IgD-negative memory B cell (primary cell): ENCODE data around the gene ANKFY1. TPM values are rescaled to one million over a fixed set of nuclear protein-coding genes. Genes with fewer than 3 reads are reported as not detected.

ENCODE experiments used
- H3K27ac Mint-ChIP-seq, 3 donors: one replicate each; pipeline ENCODE4 v1.8.0; 2020 to 2022; ENCODE audit warnings: mild to moderate bottlenecking in 3 of 3, mixed read lengths in 3 of 3, moderate library complexity in 1 of 3
- H3K27me3 Mint-ChIP-seq: one replicate; pipeline ENCODE4 v1.8.0; 2021; ENCODE audit warnings: mixed read lengths
- H3K36me3 Mint-ChIP-seq: one replicate; pipeline ENCODE4 v1.8.0; 2020; ENCODE audit warnings: mild to moderate bottlenecking, mixed read lengths
- H3K4me1 Mint-ChIP-seq, 3 donors: one replicate each; pipeline ENCODE4 v1.8.0; 2020 to 2022; ENCODE audit warnings: mixed read lengths in 3 of 3, mild to moderate bottlenecking in 1 of 3
- H3K4me3 Mint-ChIP-seq, 4 donors: one replicate each; pipeline ENCODE4 v1.8.0; 2020 to 2022; ENCODE audit warnings: mild to moderate bottlenecking in 4 of 4, mixed read lengths in 4 of 4, moderate library complexity in 3 of 4
- H3K9me3 Mint-ChIP-seq, 3 donors: one replicate each; pipeline ENCODE4 v1.8.0; 2020 to 2021; ENCODE audit warnings: mixed read lengths in 3 of 3, mild to moderate bottlenecking in 1 of 3
- polyA plus RNA-seq: library from polyadenylated mRNA; unstranded; fragments of 300-500 nt; fragmentation: Illumina TruSeq; gene quantifications from one replicate; pipeline ENCODE4 v1.2.3, GENCODE V29; 2021

ANKFY1 gene
- polyA plus RNA-seq, 1 donor from 2014 or later = 9.4 TPM

DNA sequence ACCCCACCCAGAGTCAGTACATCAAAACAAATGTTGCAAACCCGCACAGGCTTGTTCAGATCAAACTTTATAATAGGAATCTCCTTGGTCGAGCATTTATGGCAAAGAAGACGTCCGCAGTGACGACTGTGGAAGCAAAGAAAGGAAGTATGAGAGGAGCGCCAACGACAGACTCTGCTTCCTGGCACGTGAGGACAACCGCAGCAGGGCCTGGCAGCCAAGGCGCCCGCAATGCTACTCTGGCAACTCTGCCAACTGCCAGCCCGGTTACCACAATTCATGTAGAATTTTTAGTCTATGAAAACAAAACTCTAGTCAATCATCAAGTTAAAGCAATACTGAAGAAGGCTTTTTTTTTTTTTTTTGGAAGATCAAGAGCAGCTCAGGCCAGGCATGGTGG, 96.0 kb downstream of the ANKFY1 start:
- no peaks in the 10 kb centered on the region for H3K27me3 Mint-ChIP-seq
- H3K4me1 Mint-ChIP-seq = peaks cover 0 to 3% (median 3%) of the 10 kb centered on the region in 3 donors
- H3K36me3 Mint-ChIP-seq = no peaks in the 10 kb centered on the region
- H3K27ac Mint-ChIP-seq = no peak overlapping the region
- H3K9me3 Mint-ChIP-seq = no peaks in the 10 kb centered on the region
- no peak overlapping the region for H3K4me3 Mint-ChIP-seq

GRCh38 chr17:4166419-4166818, 97.4 kb downstream of the ANKFY1 start:
- H3K27ac Mint-ChIP-seq = no peak overlapping the region
- no peak overlapping the region for H3K4me3 Mint-ChIP-seq
- H3K27me3 Mint-ChIP-seq = no peaks in the 10 kb centered on the region
- no peaks in the 10 kb centered on the region for H3K9me3 Mint-ChIP-seq
- no peaks in the 10 kb centered on the region for H3K36me3 Mint-ChIP-seq
- H3K4me1 Mint-ChIP-seq = peaks cover 0 to 6% (median 4%) of the 10 kb centered on the region in 3 donors

- Mint-ChIP-seq H3K36me3 (no peaks in the 10 kb centered on the region), H3K4me3 (no peak overlapping the region), H3K9me3 (no peaks in the 10 kb centered on the region), H3K27me3 (no peaks in the 10 kb centered on the region), H3K4me1 (peaks cover 0 to 6% (median 4%) of the 10 kb centered on the region in 3 donors), H3K27ac (no peak overlapping the region)
Observed at GRCh38 chr17:4165301-4166010, 98.3 kb downstream of the ANKFY1 start.

- H3K27ac Mint-ChIP-seq = no peak overlapping the region
- no peaks in the 10 kb centered on the region for H3K36me3 Mint-ChIP-seq
- no peak overlapping the region for H3K4me3 Mint-ChIP-seq
- H3K4me1 Mint-ChIP-seq = peaks cover 0 to 6% (median 5%) of the 10 kb centered on the region in 3 donors
- H3K27me3 Mint-ChIP-seq = no peaks in the 10 kb centered on the region
- H3K9me3 Mint-ChIP-seq = no peaks in the 10 kb centered on the region
Observed at GRCh38 chr17:4163951-4164350, 99.8 kb downstream of the ANKFY1 start.

DNA sequence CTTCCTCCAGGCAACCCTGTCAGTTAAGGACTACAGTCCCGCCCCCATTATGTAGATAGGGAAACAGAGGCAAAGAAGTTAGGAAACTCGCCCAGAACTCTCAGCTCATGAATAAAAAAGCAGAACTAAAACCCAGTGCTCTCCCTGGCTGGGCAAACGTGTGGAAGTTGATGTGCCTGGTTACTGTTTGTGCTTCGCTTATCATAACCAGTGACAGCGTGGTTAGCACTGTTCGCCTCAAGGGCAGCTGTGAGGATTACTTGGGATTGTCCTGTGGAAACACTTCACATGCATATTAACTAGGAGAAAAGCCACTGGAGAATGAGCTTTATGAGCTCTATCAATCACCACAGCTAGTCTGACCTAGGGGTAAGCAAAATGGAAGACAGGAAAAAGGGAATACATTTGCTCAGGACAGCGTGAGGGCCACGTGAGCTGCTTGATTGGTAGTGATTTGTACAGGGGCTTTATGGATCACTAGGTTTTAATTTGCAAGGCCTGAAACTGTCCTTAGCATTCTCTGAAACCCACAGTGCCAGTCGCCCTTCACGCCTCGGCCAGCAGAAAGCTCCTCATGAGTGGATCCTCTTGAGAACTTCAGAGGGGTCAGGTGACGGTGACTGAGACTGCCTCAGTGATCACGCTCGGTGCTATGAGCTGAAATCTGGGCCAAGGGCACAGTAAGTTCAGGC, 100.9 kb downstream of the ANKFY1 start:
- peak overlapping the region in 2 of 3 donors; percentile 60 to 64 for H3K27ac Mint-ChIP-seq

DNA sequence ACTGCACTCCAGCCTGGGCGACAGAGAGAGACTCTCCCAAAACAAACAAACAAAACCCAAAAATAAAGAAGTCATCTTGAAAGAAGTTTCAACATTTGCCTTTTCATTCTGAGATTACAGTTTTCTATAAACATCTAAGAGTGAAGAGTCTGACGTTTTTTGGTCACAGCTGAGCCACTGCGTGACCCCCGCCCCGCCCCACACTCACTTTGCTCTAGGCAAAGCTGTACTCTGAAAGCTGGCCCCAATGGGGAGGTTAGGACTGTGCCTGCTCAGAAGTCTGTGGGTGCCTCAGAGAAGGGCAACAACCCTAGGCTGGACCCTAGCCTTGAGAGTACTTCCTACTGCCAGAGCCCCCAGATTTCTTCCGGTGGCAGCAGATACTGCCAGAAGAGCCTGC, 101.5 kb downstream of the ANKFY1 start:
- no peaks in the 10 kb centered on the region for H3K9me3 Mint-ChIP-seq
- no peak overlapping the region for H3K4me3 Mint-ChIP-seq
- no peaks in the 10 kb centered on the region for H3K36me3 Mint-ChIP-seq
- H3K27me3 Mint-ChIP-seq = no peaks in the 10 kb centered on the region
- H3K4me1 Mint-ChIP-seq = peaks cover 0 to 6% (median 5%) of the 10 kb centered on the region in 3 donors
- H3K27ac Mint-ChIP-seq = peak overlapping the region in 1 of 3 donors; percentile 54

More for the DNA sequence above, 100.9 kb downstream of the ANKFY1 start:
- Mint-ChIP-seq H3K4me1 (peaks cover 0 to 6% (median 5%) of the 10 kb centered on the region in 3 donors), H3K4me3 (no peak overlapping the region), H3K27me3 (no peaks in the 10 kb centered on the region), H3K36me3 (no peaks in the 10 kb centered on the region), H3K9me3 (no peaks in the 10 kb centered on the region)

DNA sequence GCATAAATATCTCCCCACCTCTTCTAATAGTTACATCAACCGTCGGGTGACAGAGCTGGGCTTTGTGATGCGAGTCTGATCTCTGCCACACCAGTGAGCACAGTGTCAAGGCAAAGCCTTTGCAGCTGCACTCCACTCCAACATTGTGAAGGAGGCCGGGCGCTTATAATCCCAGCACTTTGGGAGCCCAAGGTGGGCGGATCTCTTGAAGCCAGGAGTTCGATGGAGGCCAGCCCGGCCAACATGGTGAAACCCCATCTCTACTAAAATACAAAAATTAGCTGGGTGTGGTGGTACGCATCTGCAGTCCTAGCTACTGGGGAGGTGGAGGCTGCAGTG, 101.8 kb downstream of the ANKFY1 start:
- H3K9me3 Mint-ChIP-seq = no peaks in the 10 kb centered on the region
- no peak overlapping the region for H3K4me3 Mint-ChIP-seq
- no peaks in the 10 kb centered on the region for H3K27me3 Mint-ChIP-seq
- no peaks in the 10 kb centered on the region for H3K36me3 Mint-ChIP-seq
- peak overlapping the region in 1 of 3 donors; percentile 54 for H3K27ac Mint-ChIP-seq
- H3K4me1 Mint-ChIP-seq = peaks cover 0 to 6% (median 5%) of the 10 kb centered on the region in 3 donors

DNA sequence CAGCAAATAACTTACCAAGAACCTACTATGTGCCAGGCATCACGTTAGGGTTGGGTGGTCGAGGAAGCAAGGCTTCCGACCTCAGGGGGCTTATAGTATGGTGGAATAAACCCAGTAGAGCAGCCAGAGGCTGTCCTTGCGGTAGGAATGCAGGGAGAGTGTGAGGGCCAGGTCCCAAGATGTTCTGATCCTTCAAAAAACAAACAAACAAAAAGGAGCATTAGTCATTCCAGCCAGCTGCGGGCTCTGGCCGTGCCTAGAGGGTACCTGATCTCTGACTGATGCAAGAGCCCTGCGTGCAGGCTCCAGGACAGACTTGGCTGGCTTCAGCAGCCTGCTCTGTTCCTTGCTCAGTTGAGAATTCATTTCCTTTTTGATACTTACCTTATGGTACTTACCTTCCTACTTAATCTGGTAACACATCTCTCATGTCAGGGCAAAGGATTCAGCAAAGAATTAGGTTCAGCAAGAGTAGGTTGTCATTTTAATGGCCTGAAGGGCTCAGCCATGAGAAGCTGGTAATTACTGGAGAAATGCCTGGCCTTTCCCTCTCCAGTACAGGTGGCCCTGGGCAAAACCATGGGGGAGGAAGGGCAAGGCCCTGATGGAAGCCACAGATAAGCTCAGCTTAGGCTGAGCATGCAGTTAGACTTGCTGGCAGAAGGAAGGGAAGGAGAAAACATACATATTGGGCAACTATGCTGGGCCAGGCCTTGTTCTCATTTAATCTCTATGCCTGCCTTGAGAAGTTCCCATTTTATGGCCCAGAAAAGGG, 102.4 kb downstream of the ANKFY1 start:
- H3K4me3 Mint-ChIP-seq = no peak overlapping the region
- peak overlapping the region in 1 of 3 donors; percentile 59 for H3K27ac Mint-ChIP-seq
- H3K36me3 Mint-ChIP-seq = no peaks in the 10 kb centered on the region
- peaks cover 0 to 6% (median 5%) of the 10 kb centered on the region in 3 donors for H3K4me1 Mint-ChIP-seq
- H3K27me3 Mint-ChIP-seq = no peaks in the 10 kb centered on the region
- H3K9me3 Mint-ChIP-seq = no peaks in the 10 kb centered on the region

- Mint-ChIP-seq H3K9me3 (no peaks in the 10 kb centered on the region), H3K27ac (no peak overlapping the region), H3K4me1 (peaks cover 0 to 6% (median 5%) of the 10 kb centered on the region in 3 donors), H3K27me3 (no peaks in the 10 kb centered on the region), H3K36me3 (no peaks in the 10 kb centered on the region), H3K4me3 (no peak overlapping the region)
Observed at GRCh38 chr17:4160294-4160859, 103.4 kb downstream of the ANKFY1 start.

- Mint-ChIP-seq H3K4me3 (no peak overlapping the region), H3K4me1 (peaks cover 0 to 6% (median 5%) of the 10 kb centered on the region in 3 donors), H3K27ac (peak overlapping the region in 1 of 3 donors; percentile 67), H3K9me3 (no peaks in the 10 kb centered on the region), H3K27me3 (no peaks in the 10 kb centered on the region), H3K36me3 (no peaks in the 10 kb centered on the region)
Observed at GRCh38 chr17:4159761-4160160, 104.0 kb downstream of the ANKFY1 start.

DNA sequence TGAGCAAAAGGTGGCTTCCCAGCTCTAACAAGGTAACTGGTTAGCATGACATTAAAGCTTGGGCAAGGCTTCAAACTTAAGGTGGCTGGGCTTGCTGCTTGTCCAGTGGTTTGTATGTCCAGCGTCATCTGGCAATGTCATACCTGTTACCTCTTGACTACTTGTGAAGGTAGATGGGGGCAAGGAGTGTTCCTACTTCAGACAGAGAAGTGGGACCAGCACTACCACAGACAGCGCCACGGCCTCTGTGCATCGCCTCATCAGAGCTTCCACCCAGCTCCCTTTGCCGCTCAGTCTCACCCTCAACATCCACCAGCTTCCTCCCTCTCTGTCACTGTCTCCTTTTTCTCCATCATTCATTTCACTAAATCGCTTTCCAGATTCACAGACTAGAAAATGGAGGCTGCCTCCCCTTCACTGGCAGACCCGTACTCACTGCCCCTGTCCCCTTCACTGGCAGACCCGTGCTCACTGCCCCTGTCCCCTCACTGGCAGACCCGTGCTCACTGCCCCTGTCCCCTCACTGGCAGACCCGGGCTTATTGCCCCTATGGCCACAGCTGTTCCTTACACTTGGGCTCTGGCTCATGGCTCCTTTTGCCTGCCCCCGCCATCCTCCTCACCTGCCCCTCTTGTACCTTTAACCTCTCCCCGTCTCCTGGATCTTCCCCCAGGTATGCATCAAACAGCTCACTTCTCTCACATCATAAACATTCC, 106.0 kb downstream of the ANKFY1 start:
- Mint-ChIP-seq H3K4me3 (no peak overlapping the region), H3K27ac (peak overlapping the region in 1 of 3 donors; percentile 61), H3K4me1 (peaks cover 0 to 3% (median 2%) of the 10 kb centered on the region in 3 donors), H3K9me3 (no peaks in the 10 kb centered on the region), H3K36me3 (peaks cover 2% of the 10 kb centered on the region), H3K27me3 (no peaks in the 10 kb centered on the region)

DNA sequence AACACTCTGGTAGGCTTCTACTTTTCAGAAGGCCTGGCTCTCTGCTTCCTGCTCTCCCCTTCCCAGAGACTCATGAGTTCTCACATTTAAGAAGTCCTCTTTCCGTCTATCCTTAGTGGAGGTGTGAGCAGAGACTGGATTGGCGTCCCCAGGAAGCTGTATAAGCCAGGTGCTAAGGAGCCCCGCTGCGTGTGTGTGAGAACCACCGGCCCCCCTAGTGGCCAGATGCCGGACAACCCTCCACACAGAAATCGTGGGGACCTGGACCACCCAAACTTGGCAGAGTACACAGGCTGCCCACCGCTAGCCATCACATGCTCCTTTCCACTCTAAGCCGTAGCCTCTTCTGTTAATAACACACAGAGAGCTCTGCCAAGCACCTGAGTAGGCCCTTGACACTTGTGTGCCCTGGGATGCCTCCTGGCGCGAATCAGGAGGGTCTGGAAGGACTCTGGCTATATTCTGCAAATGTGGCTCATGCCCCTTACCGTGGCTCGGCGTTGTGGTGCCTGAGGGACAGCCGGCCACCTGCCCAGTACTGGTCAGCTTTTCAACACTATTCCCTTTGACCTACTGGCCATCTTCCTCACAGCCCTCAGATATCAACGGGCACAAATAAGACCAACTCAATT, 106.9 kb downstream of the ANKFY1 start:
- no peaks in the 10 kb centered on the region for H3K9me3 Mint-ChIP-seq
- no peak overlapping the region for H3K27ac Mint-ChIP-seq
- no peaks in the 10 kb centered on the region for H3K27me3 Mint-ChIP-seq
- H3K4me3 Mint-ChIP-seq = no peak overlapping the region
- H3K4me1 Mint-ChIP-seq = peaks cover 0 to 1% (median 0%) of the 10 kb centered on the region in 3 donors
- H3K36me3 Mint-ChIP-seq = peaks cover 4% of the 10 kb centered on the region

- Mint-ChIP-seq H3K27me3 (no peaks in the 10 kb centered on the region), H3K4me3 (no peak overlapping the region), H3K9me3 (no peaks in the 10 kb centered on the region), H3K36me3 (peaks cover 6% of the 10 kb centered on the region), H3K4me1 (peaks cover 0 to 1% (median 0%) of the 10 kb centered on the region in 3 donors), H3K27ac (no peak overlapping the region)
Observed at GRCh38 chr17:4155980-4156620, 107.7 kb downstream of the ANKFY1 start.

- Mint-ChIP-seq H3K9me3 (no peaks in the 10 kb centered on the region), H3K27me3 (no peaks in the 10 kb centered on the region), H3K4me3 (no peak overlapping the region), H3K27ac (no peak overlapping the region), H3K36me3 (peaks cover 10% of the 10 kb centered on the region), H3K4me1 (no peaks in the 10 kb centered on the region)
Observed at GRCh38 chr17:4154201-4154600, 109.6 kb downstream of the ANKFY1 start.
